CD4-positive, alpha-beta T cell treated with Interferon gamma for 1 hour (primary cell): ENCODE measurements around the gene ALOX5AP.

Experiments
- DNase-seq: peaks from one replicate; pipeline ENCODE4 v3.0.0-alpha.2; 2020

Gene ALOX5AP

DNA sequence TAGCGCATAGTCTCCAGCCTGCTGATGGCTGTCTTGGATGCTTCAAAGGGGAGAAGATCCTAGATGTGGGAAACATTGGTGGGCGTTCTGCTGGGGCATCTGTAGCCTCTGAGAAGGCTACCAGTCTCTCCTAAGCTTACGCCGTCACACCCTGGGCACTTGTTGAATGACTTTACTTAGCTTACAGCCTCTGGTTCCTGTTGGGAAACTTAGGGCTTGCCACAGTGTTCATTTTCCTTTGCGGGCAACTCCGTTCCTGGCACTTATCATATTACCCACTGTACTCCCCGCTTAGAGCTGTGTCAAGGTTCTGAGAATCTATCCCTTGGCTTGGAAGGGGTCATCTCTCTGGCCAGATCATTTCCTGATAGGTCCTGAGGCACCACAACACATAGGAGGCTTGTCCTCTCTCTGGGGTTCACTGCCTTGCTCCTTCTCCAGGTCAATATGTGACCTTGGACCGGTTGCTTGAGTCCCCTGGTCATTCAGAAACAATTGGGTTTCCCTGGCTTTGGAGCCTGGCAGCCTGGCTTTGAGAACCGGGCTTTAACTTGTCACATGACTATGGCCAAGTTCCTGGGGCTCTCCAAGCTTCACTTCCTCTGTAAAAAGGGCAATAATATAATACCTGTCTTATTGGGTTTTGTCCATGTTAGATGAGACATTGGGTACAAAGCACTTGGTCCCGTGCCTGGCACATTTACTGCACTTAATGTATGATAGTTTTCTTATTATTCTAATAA is 20.5 kb upstream of the ALOX5AP start:
- DNase-seq = peak; percentile 44

GRCh38 chr13:30715372-30715756 is 20.0 kb upstream of the ALOX5AP start:
- no peak for DNase-seq

DNA sequence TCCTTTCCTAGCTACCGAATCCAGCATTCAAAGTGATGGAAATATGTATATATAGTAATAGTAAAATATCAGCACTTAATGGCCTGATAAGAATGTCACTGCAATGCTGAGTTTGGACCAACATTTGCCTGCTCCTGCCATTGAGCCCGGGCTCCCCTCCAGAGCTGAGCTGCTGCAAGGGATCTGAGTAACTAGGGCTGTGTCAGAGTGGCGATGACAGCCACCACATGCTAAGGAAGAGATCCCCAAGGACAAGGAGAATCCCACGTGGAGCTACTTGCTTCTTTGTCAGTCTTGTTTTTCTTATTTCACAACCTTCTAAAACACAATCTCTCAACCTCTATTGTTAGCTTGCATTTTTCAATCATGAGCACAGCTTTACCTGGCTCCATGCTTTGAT is 19.5 kb upstream of the ALOX5AP start:
- no peak for DNase-seq

GRCh38 chr13:30718661-30719524 is 16.4 kb upstream of the ALOX5AP start:
- no peak for DNase-seq

DNA sequence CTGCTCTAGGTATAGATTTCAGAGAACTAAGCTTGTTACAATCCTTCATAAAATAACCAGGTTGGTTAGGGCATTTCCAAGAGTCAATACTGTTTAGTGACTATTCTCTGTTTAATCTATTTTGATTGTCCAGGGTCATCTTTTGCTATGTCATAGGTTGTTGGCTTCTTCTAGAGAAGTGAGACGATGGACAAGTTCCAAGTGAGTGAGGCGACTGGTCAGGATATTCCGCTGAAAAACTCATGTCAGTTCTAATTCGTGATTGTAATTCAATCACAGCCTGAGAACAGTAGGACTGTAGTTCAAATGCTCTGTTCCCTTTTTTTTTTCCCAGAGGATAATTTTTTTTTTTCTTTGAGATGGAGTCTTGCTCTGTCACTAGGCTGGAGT is 15.8 kb upstream of the ALOX5AP start:
- no peak for DNase-seq

DNA sequence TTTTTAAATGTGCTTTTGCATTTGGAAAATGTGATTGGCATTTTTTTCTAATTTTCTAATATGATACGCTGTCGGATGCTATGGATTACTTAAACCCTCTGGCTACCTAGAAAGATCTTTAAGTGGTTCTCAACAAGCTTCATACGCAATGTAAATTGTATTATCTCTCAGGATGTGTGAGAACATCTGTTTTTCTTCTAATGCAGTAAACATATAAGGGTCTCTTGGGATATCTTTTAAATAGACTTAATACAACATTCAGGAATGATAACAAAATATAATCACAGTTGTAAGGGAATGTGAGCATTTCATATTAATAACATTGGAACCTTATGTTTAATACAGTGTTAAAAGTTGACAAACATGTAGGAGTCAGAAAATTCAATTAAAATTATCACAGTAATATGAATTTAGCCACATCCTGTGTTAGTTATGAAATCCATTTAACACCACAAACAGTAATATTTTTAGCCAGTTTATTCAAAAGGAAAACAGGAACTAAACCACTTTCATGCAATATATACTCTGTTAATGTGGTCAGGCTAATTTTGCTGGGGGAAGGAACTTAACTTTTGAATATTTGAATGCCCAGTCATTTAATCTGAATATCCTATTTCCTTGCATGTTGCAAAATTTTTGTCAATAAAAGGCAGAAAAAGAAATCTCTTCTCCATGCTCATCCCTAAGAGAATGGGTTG is 15.0 kb upstream of the ALOX5AP start:
- no peak for DNase-seq

DNA sequence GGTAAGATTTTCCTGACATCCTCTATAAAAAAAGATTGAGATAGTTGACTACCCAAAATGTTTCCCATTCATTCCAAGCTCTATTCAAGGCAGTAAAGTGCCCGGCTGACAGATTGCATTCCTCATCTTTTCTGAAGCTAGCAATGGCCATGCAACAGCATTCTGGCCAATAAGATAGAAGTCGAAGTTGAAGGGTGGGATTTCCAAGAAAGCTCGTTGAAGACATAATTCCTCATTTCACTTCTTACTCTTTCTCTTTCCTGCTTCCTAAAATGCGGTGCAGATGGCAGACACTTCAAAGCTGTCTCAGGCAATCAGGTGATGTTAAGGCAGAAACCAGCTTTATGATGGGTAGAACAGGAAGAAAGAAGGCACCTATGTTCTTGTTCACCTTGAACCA is 13.4 kb upstream of the ALOX5AP start:
- DNase-seq = no peak

- no peak for DNase-seq
These were observed 13.0 kb upstream of the ALOX5AP start for GRCh38 chr13:30722361-30722760.

DNA sequence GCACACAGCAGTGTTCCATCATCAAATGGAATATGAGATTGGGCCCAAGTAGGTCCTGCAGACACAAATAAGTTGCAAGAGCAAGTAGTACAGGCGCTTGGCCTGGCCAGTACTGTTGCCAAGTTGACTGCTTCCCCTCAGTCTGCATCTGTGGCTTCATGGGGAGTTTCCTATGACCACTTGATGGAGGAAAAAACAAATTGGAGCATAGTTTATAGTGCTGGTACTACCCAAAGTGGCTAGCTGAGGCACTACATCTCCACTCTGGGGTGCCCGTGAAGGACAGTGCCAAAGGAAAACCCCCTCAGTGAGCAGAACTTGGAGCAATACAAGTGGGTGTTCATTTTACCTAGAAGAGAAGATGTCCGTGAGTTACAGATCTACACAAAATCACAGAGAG is 10.6 kb upstream of the ALOX5AP start:
- DNase-seq = no peak

- no peak for DNase-seq
These were observed 9.8 kb upstream of the ALOX5AP start for GRCh38 chr13:30725326-30726085.

GRCh38 chr13:30726192-30726591 is 9.2 kb upstream of the ALOX5AP start:
- DNase-seq = no peak

- no peak for DNase-seq
These were observed 7.6 kb upstream of the ALOX5AP start for GRCh38 chr13:30727491-30728355.

DNA sequence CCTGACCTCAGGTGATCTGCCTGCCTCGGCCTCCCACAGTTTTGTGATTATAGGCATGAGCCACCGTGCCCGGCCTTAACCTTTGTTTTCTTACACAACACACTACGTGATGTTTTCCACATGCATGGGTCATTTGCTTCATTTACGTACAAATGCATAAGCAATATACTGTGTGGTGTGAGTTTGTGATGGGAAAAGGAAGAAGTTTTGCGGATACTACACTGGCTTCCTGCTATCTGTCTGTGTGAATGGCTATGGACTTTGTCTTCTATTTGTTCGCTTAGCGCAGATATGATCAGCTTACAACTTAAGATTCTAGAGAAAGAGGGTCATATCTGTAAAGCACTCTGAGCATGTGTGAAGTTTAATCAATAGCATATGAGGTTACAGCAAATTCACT is 5.5 kb upstream of the ALOX5AP start:
- DNase-seq = no peak

GRCh38 chr13:30730526-30730925 is 4.8 kb upstream of the ALOX5AP start:
- no peak for DNase-seq

DNA sequence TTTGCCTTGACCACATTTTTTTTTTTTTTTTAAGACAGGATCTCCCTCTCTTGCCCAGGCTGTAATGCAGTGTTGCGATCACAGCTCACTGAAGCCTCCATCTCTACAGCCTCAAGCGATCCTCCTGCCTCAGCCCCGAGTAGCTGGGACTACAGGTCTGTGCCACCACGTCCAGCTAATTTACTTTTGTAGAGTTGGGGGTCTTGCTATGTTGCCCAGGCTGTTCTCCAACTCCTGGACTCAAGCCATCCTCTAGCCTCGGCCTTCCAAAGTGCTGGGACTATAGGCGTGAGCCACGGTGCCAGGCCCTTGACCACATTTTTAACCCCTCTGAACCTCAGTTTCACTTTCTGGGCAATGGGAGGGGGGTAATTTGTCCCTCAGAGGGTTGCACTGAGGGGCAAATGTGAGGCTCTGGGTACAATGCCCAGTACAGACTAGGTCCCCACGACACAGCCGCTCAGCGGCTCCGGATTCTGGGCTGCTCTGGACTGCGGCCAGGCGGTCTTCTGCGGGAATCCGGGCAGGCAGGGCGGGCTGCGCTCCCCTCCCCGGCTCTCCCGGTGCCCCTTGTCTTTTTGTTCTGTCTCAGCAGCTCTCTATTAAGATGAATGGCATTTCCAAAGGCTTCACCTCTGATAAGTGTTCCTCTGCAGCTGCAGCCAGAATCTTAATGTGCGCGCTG is 3.8 kb upstream of the ALOX5AP start:
- DNase-seq = no peak

DNA sequence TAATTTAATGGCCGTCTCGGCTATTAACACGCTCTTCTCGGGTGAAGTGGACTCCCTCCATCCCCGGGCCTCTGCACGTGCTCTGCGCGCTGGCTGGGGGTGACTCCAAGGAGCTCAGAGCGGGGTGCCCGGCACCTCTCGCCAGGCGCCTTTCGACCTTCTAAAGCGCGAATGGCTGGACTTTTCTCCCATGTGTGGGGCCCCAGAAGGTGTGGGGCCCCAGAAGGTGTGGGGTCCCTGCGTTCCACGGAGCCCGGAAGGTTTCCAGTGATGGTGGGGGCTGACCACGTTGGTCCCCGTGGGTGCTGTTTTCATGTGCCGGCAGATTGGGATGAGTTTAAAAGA is 3.3 kb upstream of the ALOX5AP start:
- DNase-seq = no peak

- DNase-seq = no peak
These were observed 904 bp upstream of the ALOX5AP start for GRCh38 chr13:30734439-30734838.

DNA sequence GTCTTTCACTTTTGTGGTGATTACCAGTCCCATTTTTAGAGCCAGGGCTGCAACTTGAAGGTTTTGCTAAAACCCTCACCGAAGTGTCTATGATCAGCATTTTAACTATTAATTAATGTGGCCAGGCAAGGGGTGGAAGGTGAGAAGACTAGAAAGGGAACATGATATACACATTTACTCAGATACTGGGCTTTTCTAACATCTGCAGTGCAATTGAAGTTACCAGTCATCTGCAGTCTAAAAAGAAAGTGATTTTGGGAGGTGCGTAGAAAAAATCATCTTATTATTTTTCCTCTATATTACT is 481 bp downstream of the ALOX5AP start:
- DNase-seq = no peak

DNA sequence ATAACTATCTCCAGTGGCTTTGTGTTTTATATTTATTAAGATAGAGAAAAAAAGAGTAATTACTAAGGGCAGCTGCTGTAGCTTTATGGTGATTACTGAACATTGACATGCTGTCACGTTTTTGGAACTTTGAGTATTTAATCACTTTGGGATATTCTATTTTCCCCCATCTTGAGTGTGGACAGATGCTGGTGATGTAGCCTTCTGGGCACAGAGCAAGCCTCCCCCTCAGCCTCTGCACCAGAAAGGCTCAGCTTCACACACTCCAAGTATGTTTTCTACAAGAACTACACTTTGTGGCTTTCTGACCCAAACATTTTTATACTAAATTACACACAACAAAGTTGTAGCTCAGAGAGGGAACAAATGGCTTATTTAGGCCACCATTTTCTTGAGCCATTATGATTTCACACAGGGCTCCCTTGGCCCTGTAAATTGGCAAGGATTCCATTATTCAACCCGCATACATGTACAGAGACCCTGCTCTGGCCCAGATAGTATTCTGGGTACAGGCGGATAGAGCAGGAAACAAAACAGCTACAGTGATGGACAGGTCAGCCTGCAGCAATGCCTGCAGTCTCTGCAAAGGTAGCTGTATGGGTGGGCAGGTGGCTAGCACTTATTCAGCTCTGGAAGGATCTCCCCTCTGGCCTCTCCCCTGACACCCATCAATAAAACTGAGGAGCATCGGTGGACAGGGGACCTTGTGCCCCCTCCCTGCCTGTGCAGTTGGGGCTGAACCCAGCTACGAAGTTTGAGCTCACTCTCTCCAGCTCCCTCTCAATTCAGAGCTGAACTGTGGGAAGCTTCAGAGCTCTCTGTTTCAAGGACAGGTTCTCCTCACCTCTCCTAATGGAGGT is 1.3 kb downstream of the ALOX5AP start:
- DNase-seq = no peak

- peak; percentile 27 for DNase-seq
These were observed 2.4 kb downstream of the ALOX5AP start for GRCh38 chr13:30737511-30738337.
